Stimulated activated CD4-positive, alpha-beta T cell treated with anti-CD3 and anti-CD28 coated beads, Interleukin-1b, Interleukin-23, amount 100 ng/mL, for 1 hour (primary cell): ENCODE measurements around the gene NAALAD2.
"Not testable (repeated sequence)": the region's sequence is repeated elsewhere in the genome, so short reads cannot be mapped to it uniquely, and the experiment has no call there.

Source experiments
- DNase-seq, 2 donors: peaks; one replicate each; pipeline ENCODE4 v3.0.0-alpha.2; 2020; ENCODE audit warnings: low read depth in 2 of 2

Gene NAALAD2

GRCh38 chr11:90192869-90193582 is 58.6 kb downstream of the NAALAD2 start:
- no peak for DNase-seq

GRCh38 chr11:90197377-90197776 is 62.9 kb downstream of the NAALAD2 start:
- DNase-seq = no peak

GRCh38 chr11:90202342-90202741 is 67.9 kb downstream of the NAALAD2 start:
- DNase-seq = no peak

GRCh38 chr11:90204407-90204806 is 69.9 kb downstream of the NAALAD2 start:
- DNase-seq = no peak

GRCh38 chr11:90204832-90205646 is 70.6 kb downstream of the NAALAD2 start:
- no peak for DNase-seq

GRCh38 chr11:90207992-90208391 is 73.5 kb downstream of the NAALAD2 start:
- DNase-seq = not testable (repeated sequence)

- no peak for DNase-seq
Measured at GRCh38 chr11:90208857-90209256, 74.4 kb downstream of the NAALAD2 start.

GRCh38 chr11:90213322-90213721 is 78.9 kb downstream of the NAALAD2 start:
- no peak for DNase-seq

- no peak for DNase-seq
Measured at GRCh38 chr11:90216611-90217010, 82.1 kb downstream of the NAALAD2 start.

GRCh38 chr11:90218606-90219005 is 84.1 kb downstream of the NAALAD2 start:
- no peak for DNase-seq

- no peak for DNase-seq
Measured at GRCh38 chr11:90219438-90219837, 85.0 kb downstream of the NAALAD2 start.

GRCh38 chr11:90220391-90220790 is 85.9 kb downstream of the NAALAD2 start:
- DNase-seq = no peak

- DNase-seq = no peak
Measured at GRCh38 chr11:90221803-90222458, 87.5 kb downstream of the NAALAD2 start.

GRCh38 chr11:90222459-90223247 is 88.2 kb downstream of the NAALAD2 start, which contains the start of gene CHORDC1:
CHORDC1 (minus strand) TSS chr11:90223049; CDS start chr11:90222954, 95 bp downstream.
- peak; percentile 82 to 89 for DNase-seq

- DNase-seq = no peak
Measured at GRCh38 chr11:90223248-90223585, 88.8 kb downstream of the NAALAD2 start.

- DNase-seq = no peak
Measured at GRCh38 chr11:90228056-90228455, 93.6 kb downstream of the NAALAD2 start.

GRCh38 chr11:90229791-90230190 is 95.3 kb downstream of the NAALAD2 start:
- DNase-seq = no peak

GRCh38 chr11:90234977-90235376 is 100.5 kb downstream of the NAALAD2 start:
- DNase-seq = no peak

GRCh38 chr11:90235526-90235925 is 101.1 kb downstream of the NAALAD2 start:
- DNase-seq = no peak

GRCh38 chr11:90237004-90237403 is 102.5 kb downstream of the NAALAD2 start:
- no peak for DNase-seq

GRCh38 chr11:90239967-90240636 is 105.6 kb downstream of the NAALAD2 start:
- DNase-seq = not testable (repeated sequence)
